Measurements from ENCODE around the gene CELSR1.

GRCh38 chr22:46444390-46444854, 93.0 kb downstream of the CELSR1 start:
- TF ChIP-seq, protein P1, sequence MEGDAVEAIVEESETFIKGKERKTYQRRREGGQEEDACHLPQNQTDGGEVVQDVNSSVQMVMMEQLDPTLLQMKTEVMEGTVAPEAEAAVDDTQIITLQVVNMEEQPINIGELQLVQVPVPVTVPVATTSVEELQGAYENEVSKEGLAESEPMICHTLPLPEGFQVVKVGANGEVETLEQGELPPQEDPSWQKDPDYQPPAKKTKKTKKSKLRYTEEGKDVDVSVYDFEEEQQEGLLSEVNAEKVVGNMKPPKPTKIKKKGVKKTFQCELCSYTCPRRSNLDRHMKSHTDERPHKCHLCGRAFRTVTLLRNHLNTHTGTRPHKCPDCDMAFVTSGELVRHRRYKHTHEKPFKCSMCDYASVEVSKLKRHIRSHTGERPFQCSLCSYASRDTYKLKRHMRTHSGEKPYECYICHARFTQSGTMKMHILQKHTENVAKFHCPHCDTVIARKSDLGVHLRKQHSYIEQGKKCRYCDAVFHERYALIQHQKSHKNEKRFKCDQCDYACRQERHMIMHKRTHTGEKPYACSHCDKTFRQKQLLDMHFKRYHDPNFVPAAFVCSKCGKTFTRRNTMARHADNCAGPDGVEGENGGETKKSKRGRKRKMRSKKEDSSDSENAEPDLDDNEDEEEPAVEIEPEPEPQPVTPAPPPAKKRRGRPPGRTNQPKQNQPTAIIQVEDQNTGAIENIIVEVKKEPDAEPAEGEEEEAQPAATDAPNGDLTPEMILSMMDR (IDR thresholded peaks at IDR 0.05; ENCODE audit: insufficient read depth, low read depth, low read length): no peak
- no peak for TF ChIP-seq EZH2 (IDR thresholded peaks at IDR 0.05; ENCODE audit: insufficient read depth, low read length)
